HepG2 (cell line): ENCODE measurements around the gene CGNL1. TPM values are rescaled to one million over a fixed set of nuclear protein-coding genes. Genes with fewer than 3 reads are reported as not detected.

Source experiments
- ATF7 ChIP-seq, 2 experiments: fragments of 450-650 bp in 1 of 2; sonication (generic) in 1 of 2; formaldehyde crosslinking in 1 of 2; IDR thresholded peaks; 2 replicates each; pipeline versions ENCODE4 v1.4.0 to v1.6.1; 2016 to 2020; ENCODE audit warnings: antibody characterized with exemption in 1 of 2, mild to moderate bottlenecking in 1 of 2, missing genetic modification reagents in 1 of 2
- CBX2 ChIP-seq, 2 experiments: fragments of 200-600 bp in 1 of 2; sonication (generic); formaldehyde crosslinking in 1 of 2; IDR thresholded peaks; 2 replicates each; pipeline versions ENCODE4 v1.7.0 to v1.8.1; 2018 to 2022; ENCODE audit warnings: low read depth in 2 of 2, low read length in 1 of 2, mild to moderate bottlenecking in 1 of 2, missing genetic modification reagents in 1 of 2
- EEA1 ChIP-seq: sonication (generic); formaldehyde crosslinking; IDR thresholded peaks from 2 replicates; pipeline ENCODE4 v1.5.1; 2020; ENCODE audit warnings: mild to moderate bottlenecking, missing genetic modification reagents, borderline replicate concordance
- FIP1L1 ChIP-seq: fragments of 200-400 bp; formaldehyde crosslinking; IDR thresholded peaks from 2 replicates; pipeline ENCODE4 v1.6.1; 2018; ENCODE audit warnings: low read depth, mild to moderate bottlenecking, low read length, moderate library complexity, borderline replicate concordance; ENCODE audit not compliant: insufficient read depth
- HIVEP1 ChIP-seq: sonication (generic); formaldehyde crosslinking; IDR thresholded peaks from 2 replicates; pipeline ENCODE4 v1.4.0; 2020; ENCODE audit warnings: mild to moderate bottlenecking, missing genetic modification reagents
- KIAA2018 ChIP-seq: sonication (generic); formaldehyde crosslinking; IDR thresholded peaks from 2 replicates; pipeline ENCODE4 v1.5.0; 2020; ENCODE audit warnings: mild to moderate bottlenecking, missing genetic modification reagents, borderline replicate concordance
- NBN ChIP-seq: fragments of 450-650 bp; conservative IDR thresholded peaks from 2 replicates; pipeline ENCODE4 v1.6.1; 2017
- NCOA1 ChIP-seq: sonication (generic); formaldehyde crosslinking; IDR thresholded peaks from 2 replicates; pipeline ENCODE4 v1.9.0; 2021; ENCODE audit warnings: missing genetic modification reagents
- POLR2G ChIP-seq: fragments of 200-400 bp; formaldehyde crosslinking; IDR thresholded peaks from 2 replicates; pipeline ENCODE4 v1.6.1; 2018; ENCODE audit warnings: mild to moderate bottlenecking, low read depth, low read length, moderate library complexity
- RFX3 ChIP-seq: IDR thresholded peaks from 2 replicates; pipeline ENCODE4 v1.6.1; 2016; ENCODE audit warnings: missing biosample characterization, missing genetic modification reagents
- TGIF2 ChIP-seq: IDR thresholded peaks from 2 replicates; pipeline ENCODE4 v1.6.1; 2016; ENCODE audit warnings: control low read depth, missing compliant biosample characterization
- THRA ChIP-seq: sonication (generic); formaldehyde crosslinking; IDR thresholded peaks from 2 replicates; pipeline ENCODE4 v1.4.0; 2020; ENCODE audit warnings: missing genetic modification reagents, borderline replicate concordance
- ZBTB2 ChIP-seq: sonication (generic); formaldehyde crosslinking; IDR thresholded peaks from 2 replicates; pipeline ENCODE4 v1.8.0; 2022; ENCODE audit warnings: low read depth, missing genetic modification reagents
- ZNF225 ChIP-seq: sonication (generic); formaldehyde crosslinking; IDR thresholded peaks from 2 replicates; pipeline ENCODE4 v1.4.0; 2020; ENCODE audit warnings: mild to moderate bottlenecking, missing genetic modification reagents
- ZNF253 ChIP-seq: sonication (generic); formaldehyde crosslinking; IDR thresholded peaks from 2 replicates; pipeline ENCODE4 v1.8.0; 2022; ENCODE audit warnings: mild to moderate bottlenecking, missing genetic modification reagents, borderline replicate concordance
- ZSCAN12 ChIP-seq: sonication (generic); formaldehyde crosslinking; IDR thresholded peaks from 2 replicates; pipeline ENCODE4 v1.9.0; 2021; ENCODE audit warnings: mild to moderate bottlenecking, missing genetic modification reagents
- polyA plus RNA-seq, 8 experiments: library from polyadenylated mRNA; depleted of rRNA in 3 of 8; stranded (reverse) in 7 of 8; unstranded in 1 of 8; fragments of >200 nt; fragmentation: Illumina TruSeq in 4 of 8; extraction: Trizol in 4 of 8; gene quantifications; 2 replicates each; pipeline versions ENCODE4 v1.2.1 to v1.2.3, GENCODE V29; 2011 to 2016; ENCODE audit warnings: low read depth in 4 of 8, missing spikeins in 1 of 8, mixed read lengths in 1 of 8; ENCODE audit not compliant: insufficient read depth in 1 of 8
- total RNA-seq, 5 experiments: library from RNA; depleted of rRNA; stranded (reverse); fragments of >200 nt; fragmentation: Illumina TruSeq; extraction: Trizol; gene quantifications; 2 replicates each; pipeline ENCODE4 v1.2.3, GENCODE V29; 2016; ENCODE audit warnings: low read depth in 1 of 5

Gene CGNL1
- total and polyA plus RNA-seq, 2 of the 13 experiments (the other 11 are each of a cell fraction or from before 2014, with no cell fraction given): 5.6 to 15.6 TPM

GRCh38 chr15:57376696-57377477, 582 bp downstream of the CGNL1 start (continued):
- TF ChIP-seq CBX2 (IDR thresholded peaks at IDR 0.05; ENCODE audit: low read depth, low read length): no peak
- no peak for TF ChIP-seq CBX2 (CRISPR knock-in tag; IDR thresholded peaks at IDR 0.05; ENCODE audit: low read depth)
- no peak for TF ChIP-seq ATF7 (IDR thresholded peaks at IDR 0.05)
- peak; percentile 74 for TF ChIP-seq ATF7 (CRISPR knock-in tag; IDR thresholded peaks at IDR 0.05)
- TF ChIP-seq HIVEP1: peak; percentile 88
- no peak for TF ChIP-seq NBN
- TF ChIP-seq ZSCAN12 (CRISPR knock-in tag): no peak
- TF ChIP-seq POLR2G: no peak
- peak; percentile 33; the same call in 1 of the 2 replicates for TF ChIP-seq NCOA1
- TF ChIP-seq ZNF225 (CRISPR knock-in tag): 0 out of 2 replicates have a peak, but pooled peaks have one; percentile 39
- no peak for TF ChIP-seq FIP1L1
- no peak for TF ChIP-seq RFX3 (CRISPR knock-in tag)
- TF ChIP-seq TGIF2 (CRISPR knock-in tag): no peak
- no peak for TF ChIP-seq THRA (CRISPR knock-in tag)
- no peak for TF ChIP-seq EEA1 (CRISPR knock-in tag)
- TF ChIP-seq KIAA2018 (CRISPR knock-in tag): no peak
- no peak for TF ChIP-seq ZNF253
- no peak for TF ChIP-seq ZBTB2 (CRISPR knock-in tag)
